Stomach (tissue), 9 donors: ENCODE measurements around the gene MMP28. TPM values are rescaled to one million over a fixed set of nuclear protein-coding genes. Genes with fewer than 3 reads are reported as not detected.

Experiments used
- DNase-seq, 2 donors: peaks; one replicate each; pipeline versions ENCODE4 v3.0.0 to v3.0.0-alpha.2; 2013 to 2019
- H3K27ac ChIP-seq, 5 donors: fragments of 200-600 bp in 4 of 5; sonication (generic) in 4 of 5; one replicate each; pipeline ENCODE4 v1.5.1; 2013 to 2019; ENCODE audit warnings: mild to moderate bottlenecking in 1 of 5, moderate library complexity in 1 of 5
- H3K27me3 ChIP-seq, 3 donors: fragments of 200-600 bp; sonication (generic); one replicate each; pipeline ENCODE4 v1.5.1; 2017 to 2019; ENCODE audit warnings: mixed run types in 1 of 3
- H3K36me3 ChIP-seq, 4 donors: fragments of 200-600 bp; sonication (generic); 1 replicate in 3 of 4; 2 replicates in 1 of 4; pipeline ENCODE4 v1.5.1; 2016 to 2019
- H3K4me1 ChIP-seq, 4 donors: fragments of 200-600 bp; sonication (generic); one replicate each; pipeline ENCODE4 v1.5.1; 2016 to 2019
- H3K4me3 ChIP-seq, 4 donors: fragments of 200-600 bp; sonication (generic) in 3 of 4; one replicate each; pipeline ENCODE4 v1.5.1; 2016 to 2019; ENCODE audit warnings: mild to moderate bottlenecking in 1 of 4
- H3K9me3 ChIP-seq, 4 donors: fragments of 200-600 bp; sonication (generic); one replicate each; pipeline ENCODE4 v1.5.1; 2016 to 2019
- CTCF ChIP-seq, 7 experiments: fragments of 450-650 bp in 4 of 7; fragments of 200-600 bp in 3 of 7; sonication (generic) in 3 of 7; IDR thresholded peaks; one replicate each; pipeline ENCODE4 v1.5.1; 2016 to 2019; ENCODE audit warnings: antibody characterized with exemption in 7 of 7, control low read depth in 2 of 7, mild to moderate bottlenecking in 1 of 7
- EP300 ChIP-seq: sonication (generic); formaldehyde crosslinking; IDR thresholded peaks from one replicate; pipeline ENCODE4 v1.6.1; 2017; ENCODE audit warnings: antibody characterized with exemption
- POLR2A ChIP-seq, 4 donors: fragments of 450-650 bp; IDR thresholded peaks; one replicate each; pipeline ENCODE4 v1.6.1; 2016; ENCODE audit warnings: antibody characterized with exemption in 4 of 4, control low read depth in 2 of 4, mild to moderate bottlenecking in 1 of 4, moderate library complexity in 1 of 4
- POLR2AphosphoS5 ChIP-seq, 3 donors: sonication (generic); formaldehyde crosslinking; IDR thresholded peaks; one replicate each; pipeline ENCODE4 v1.6.1; 2016; ENCODE audit warnings: antibody characterized with exemption in 3 of 3
- WGBS, 5 donors: extraction: QIAGEN DNeasy Blood & Tissue Kit in 3 of 5; methylation state at CpG; one replicate each; pipeline versions ENCODE4 v1.1.5 to v1.1.7; 2013 to 2018; 5-methylcytosine and 5-hydroxymethylcytosine counted together
- intact Hi-C: fragments of 100-400 bp; cut with DNase I; formaldehyde crosslinking; loops from one replicate; pipeline ENCODE4 v1.15.1; 2023; ENCODE audit warnings: low total_unique reads
- polyA plus RNA-seq, 3 donors: library from polyadenylated mRNA; stranded (reverse); fragments of 200-250 nt; gene quantifications; one replicate each; pipeline ENCODE4 v1.2.3, GENCODE V29; 2013
- total RNA-seq, 5 donors: library from RNA; depleted of rRNA; stranded (reverse); fragments of >200 nt; gene quantifications; one replicate each; pipeline versions ENCODE4 v1.1.0 to v1.2.3, GENCODE V29; 2014 to 2016
- donor health status: healthy with polysubstance abuse.
- donor health status: Bipolar disorder and iron deficiency.
- donor health status: healthy.

MMP28 gene
- total and polyA plus RNA-seq, 8 donors = 2.2 to 75.0 (median 19.6) TPM

- WGBS, 5 donors = 17 to 36% (median 28%) methylated on average over 22 to 47 of the region's 47 CpGs
- intact Hi-C loops = loop anchor here (10.0 kb wide), 1 partner anchor 117 kb away; no protein-coding TSS in a partner anchor
- peak overlapping the region in 2 of 5 donors; percentile 34 to 55 for H3K27ac ChIP-seq
Observed at GRCh38 chr17:35731917-35732805, 63.3 kb downstream of the MMP28 start.

GRCh38 chr17:35731239-35731916, 64.1 kb downstream of the MMP28 start, which contains the start of gene RASL10B:
Gene RASL10B, plus strand, starts transcription at chr17:35731639. Its CDS starts 3,546 bp downstream, at chr17:35735185.
- H3K4me1 ChIP-seq = peaks cover 8 to 33% (median 24%) of the 10 kb centered on the region in 4 donors
- TF ChIP-seq EP300 = no peak
- no peak for TF ChIP-seq POLR2AphosphoS5 (IDR thresholded peaks at IDR 0.05)
- TF ChIP-seq CTCF (IDR thresholded peaks at IDR 0.05) = no peak
- no peak for TF ChIP-seq POLR2A (IDR thresholded peaks at IDR 0.05)
- peak within 1 kb of the TSS; percentile 60 to 83 (median 72) for H3K4me3 ChIP-seq
- peaks cover 0 to 14% (median 0%) of the 10 kb centered on the region in 3 donors for H3K27me3 ChIP-seq
- peak within 1 kb of the TSS in 2 of 5 donors; percentile 34 to 55 for H3K27ac ChIP-seq
- WGBS, 5 donors = 5 to 15% (median 12%) methylated on average over 12 to 43 of the region's 44 CpGs
- H3K36me3 ChIP-seq = peaks cover 5 to 18% (median 16%) of the 10 kb centered on the region in 4 donors
- peak; percentile 54 to 84 for DNase-seq
- intact Hi-C loops = loop anchor here (10.0 kb wide), 1 partner anchor 117 kb away; no protein-coding TSS in a partner anchor
- no peaks in the 10 kb centered on the region for H3K9me3 ChIP-seq

More at GRCh38 chr17:35731917-35732805, 63.3 kb downstream of the MMP28 start:
- H3K9me3 ChIP-seq = no peaks in the 10 kb centered on the region
- peak overlapping the region; percentile 60 to 83 (median 72) for H3K4me3 ChIP-seq
- TF ChIP-seq CTCF (IDR thresholded peaks at IDR 0.05) (no peak), POLR2AphosphoS5 (IDR thresholded peaks at IDR 0.05) (no peak), POLR2A (IDR thresholded peaks at IDR 0.05) (no peak), EP300 (no peak)
- H3K36me3 ChIP-seq = peaks cover 0 to 10% (median 9%) of the 10 kb centered on the region in 4 donors
- peaks cover 8 to 26% (median 21%) of the 10 kb centered on the region in 4 donors for H3K4me1 ChIP-seq
- peaks cover 0 to 14% (median 0%) of the 10 kb centered on the region in 3 donors for H3K27me3 ChIP-seq
- DNase-seq = no peak

GRCh38 chr17:35730400-35731005, 64.9 kb downstream of the MMP28 start:
- WGBS, 5 donors = 77 to 88% (median 87%) methylated on average over 10 of the region's 10 CpGs
- DNase-seq = no peak
- no peak overlapping the region for H3K27ac ChIP-seq

More at GRCh38 chr17:35730400-35731005, 64.9 kb downstream of the MMP28 start:
- no peak overlapping the region for H3K4me3 ChIP-seq
- TF ChIP-seq CTCF (IDR thresholded peaks at IDR 0.05) = no peak
- TF ChIP-seq POLR2A (IDR thresholded peaks at IDR 0.05) = no peak
- TF ChIP-seq POLR2AphosphoS5 (IDR thresholded peaks at IDR 0.05) = no peak
- no peak for TF ChIP-seq EP300
- intact Hi-C loops = loop anchor here (10.0 kb wide), 1 partner anchor 116 kb away; no protein-coding TSS in a partner anchor
- H3K27me3 ChIP-seq = peaks cover 0 to 14% (median 0%) of the 10 kb centered on the region in 3 donors
- no peaks in the 10 kb centered on the region for H3K9me3 ChIP-seq
- H3K4me1 ChIP-seq = peaks cover 8 to 39% (median 26%) of the 10 kb centered on the region in 4 donors
- H3K36me3 ChIP-seq = peaks cover 5 to 27% (median 25%) of the 10 kb centered on the region in 4 donors
